Gastroesophageal sphincter (tissue), 4 donors: Measurements from ENCODE around the gene MSANTD2. TPM values are rescaled to one million over a fixed set of nuclear protein-coding genes. Genes with fewer than 3 reads are reported as not detected.

ENCODE experiments used
- ATAC-seq: fragments of 150-250 bp; one replicate; pipeline ENCODE4 v1.9.1; 2016; ENCODE audit warnings: mild to moderate bottlenecking, moderate library complexity
- H3K27ac ChIP-seq, 4 donors: fragments of 200-600 bp; sonication (generic) in 3 of 4; 1 replicate in 3 of 4; 2 replicates in 1 of 4; pipeline ENCODE4 v1.5.1; 2016 to 2019
- H3K27me3 ChIP-seq: fragments of 200-600 bp; sonication (generic); one replicate; pipeline ENCODE4 v1.5.1; 2019
- H3K36me3 ChIP-seq, 2 donors: fragments of 200-600 bp; sonication (generic); one replicate each; pipeline ENCODE4 v1.5.1; 2019; ENCODE audit warnings: control low read depth in 1 of 2
- H3K4me1 ChIP-seq, 3 donors: fragments of 200-600 bp; sonication (generic); 1 replicate in 2 of 3; 2 replicates in 1 of 3; pipeline ENCODE4 v1.5.1; 2016 to 2019; ENCODE audit warnings: control low read depth in 2 of 3
- H3K4me3 ChIP-seq, 2 donors: fragments of 200-600 bp; sonication (generic); one replicate each; pipeline ENCODE4 v1.5.1; 2019; ENCODE audit warnings: mild to moderate bottlenecking in 1 of 2, moderate library complexity in 1 of 2
- H3K9me3 ChIP-seq, 3 donors: fragments of 200-600 bp; sonication (generic); one replicate each; pipeline ENCODE4 v1.5.1; 2017 to 2019; ENCODE audit warnings: control low read depth in 2 of 3
- CTCF ChIP-seq, 4 experiments: fragments of 200-600 bp in 2 of 4; fragments of 450-650 bp in 2 of 4; sonication (generic) in 1 of 4; IDR thresholded peaks; one replicate each; pipeline ENCODE4 v1.5.1; 2017 to 2019; ENCODE audit warnings: antibody characterized with exemption in 4 of 4, mild to moderate bottlenecking in 2 of 4, moderate library complexity in 2 of 4
- EP300 ChIP-seq: sonication (generic); formaldehyde crosslinking; IDR thresholded peaks from one replicate; pipeline ENCODE4 v1.6.1; 2017; ENCODE audit warnings: antibody characterized with exemption, mild to moderate bottlenecking
- POLR2A ChIP-seq, 2 donors: fragments of 450-650 bp; IDR thresholded peaks; one replicate each; pipeline ENCODE4 v1.6.1; 2017; ENCODE audit warnings: antibody characterized with exemption in 2 of 2, mild to moderate bottlenecking in 2 of 2, moderate library complexity in 1 of 2
- POLR2AphosphoS5 ChIP-seq: sonication (generic); formaldehyde crosslinking; IDR thresholded peaks from one replicate; pipeline ENCODE4 v1.6.1; 2017; ENCODE audit warnings: antibody characterized with exemption
- WGBS, 2 donors: methylation state at CpG; one replicate each; pipeline ENCODE4 v1.1.5; 2018; ENCODE audit warnings: low coverage in 1 of 2; 5-methylcytosine and 5-hydroxymethylcytosine counted together
- total RNA-seq, 4 donors: library from RNA; depleted of rRNA; stranded (reverse); fragments of >200 nt; gene quantifications; one replicate each; pipeline ENCODE4 v1.1.0, GENCODE V29; 2016

MSANTD2 gene
- total RNA-seq, 4 donors from 2014 or later: 7.0 to 34.9 (median 13.0) TPM

DNA sequence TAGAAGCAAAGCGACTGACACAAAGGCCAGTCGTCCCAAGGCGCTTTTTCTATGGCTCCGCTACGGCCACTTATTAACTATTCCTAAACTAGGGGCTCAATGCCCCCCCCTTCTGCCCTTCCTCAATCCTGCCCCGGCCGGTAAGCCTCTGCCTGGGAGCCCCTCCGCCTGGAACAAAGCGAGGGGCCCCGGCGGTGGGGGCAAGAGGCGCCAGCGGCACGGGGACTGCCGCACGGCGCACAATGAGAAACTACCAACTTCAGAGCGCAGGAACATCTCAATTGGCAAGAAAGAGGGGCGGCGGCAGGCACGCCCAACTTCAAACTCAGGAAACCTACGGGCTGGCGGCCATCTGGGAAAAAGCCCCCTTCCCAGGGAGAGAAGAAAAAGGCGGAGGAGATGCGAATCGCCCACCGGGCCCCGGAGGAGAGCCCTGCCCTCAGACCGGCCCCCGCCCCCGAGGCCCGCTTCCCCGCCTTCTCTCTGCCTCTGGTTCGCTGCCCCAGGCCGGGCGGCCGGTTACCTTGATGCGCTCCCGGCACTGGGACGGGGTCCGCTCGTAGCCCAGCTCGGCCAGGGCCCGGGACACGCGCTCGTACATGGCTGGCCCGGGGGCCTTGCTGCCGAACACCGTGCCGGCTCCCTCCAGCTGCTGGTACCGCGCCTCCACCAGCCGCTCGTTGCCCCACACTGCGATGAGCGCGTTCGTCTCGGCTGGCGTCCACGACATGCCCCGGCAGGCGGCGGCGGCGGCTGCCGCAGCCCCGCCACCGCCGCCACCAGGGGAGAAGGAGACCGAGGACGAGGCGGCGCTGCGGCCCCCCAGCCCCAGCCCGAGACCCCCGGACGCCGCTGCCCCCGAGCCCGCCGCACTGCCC, 619 bp downstream of the MSANTD2 start:
- peaks cover 4 to 47% (median 21%) of the 10 kb centered on the region in 3 donors for H3K4me1 ChIP-seq
- peak overlapping the region; percentile 88 to 99 (median 96) for H3K27ac ChIP-seq
- TF ChIP-seq POLR2A (IDR thresholded peaks at IDR 0.05) (no peak), EP300 (no peak), CTCF (IDR thresholded peaks at IDR 0.05) (no peak), POLR2AphosphoS5 (no peak)
- H3K36me3 ChIP-seq: no peaks in the 10 kb centered on the region
- H3K9me3 ChIP-seq: no peaks in the 10 kb centered on the region
- H3K27me3 ChIP-seq: no peaks in the 10 kb centered on the region
- 0 to 6% methylated on average over 3 to 8 of the region's 83 CpGs for WGBS, 2 donors
- ATAC-seq: peak; percentile 18
- H3K4me3 ChIP-seq: peak overlapping the region; percentile 81 to 99

- no peak for TF ChIP-seq POLR2AphosphoS5
- no peak for TF ChIP-seq POLR2A (IDR thresholded peaks at IDR 0.05)
- 0 to 2% methylated on average over 8 of the region's 8 CpGs for WGBS, 2 donors
- Histone ChIP-seq H3K27me3 (no peaks in the 10 kb centered on the region), H3K27ac (peak overlapping the region in 3 of 4 donors; percentile 95 to 99 (median 97)), H3K4me1 (peaks cover 4 to 47% (median 21%) of the 10 kb centered on the region in 3 donors), H3K4me3 (peak overlapping the region; percentile 81 to 99), H3K36me3 (no peaks in the 10 kb centered on the region), H3K9me3 (no peaks in the 10 kb centered on the region)
- no peak for ATAC-seq
These were observed 1.2 kb downstream of the MSANTD2 start for GRCh38 chr11:124798991-124799347.

GRCh38 chr11:124796312-124796711, 3.9 kb downstream of the MSANTD2 start:
- no peak for TF ChIP-seq EP300
- no peak for TF ChIP-seq POLR2AphosphoS5
- TF ChIP-seq CTCF (IDR thresholded peaks at IDR 0.05): no peak
- TF ChIP-seq POLR2A (IDR thresholded peaks at IDR 0.05): no peak
- Histone ChIP-seq H3K9me3 (no peaks in the 10 kb centered on the region), H3K4me3 (no peak overlapping the region), H3K27me3 (no peaks in the 10 kb centered on the region), H3K4me1 (peaks cover 4 to 57% (median 11%) of the 10 kb centered on the region in 3 donors), H3K36me3 (no peaks in the 10 kb centered on the region), H3K27ac (no peak overlapping the region)
- 69 to 88% methylated on average over 3 of the region's 3 CpGs for WGBS, 2 donors
- ATAC-seq: no peak

DNA sequence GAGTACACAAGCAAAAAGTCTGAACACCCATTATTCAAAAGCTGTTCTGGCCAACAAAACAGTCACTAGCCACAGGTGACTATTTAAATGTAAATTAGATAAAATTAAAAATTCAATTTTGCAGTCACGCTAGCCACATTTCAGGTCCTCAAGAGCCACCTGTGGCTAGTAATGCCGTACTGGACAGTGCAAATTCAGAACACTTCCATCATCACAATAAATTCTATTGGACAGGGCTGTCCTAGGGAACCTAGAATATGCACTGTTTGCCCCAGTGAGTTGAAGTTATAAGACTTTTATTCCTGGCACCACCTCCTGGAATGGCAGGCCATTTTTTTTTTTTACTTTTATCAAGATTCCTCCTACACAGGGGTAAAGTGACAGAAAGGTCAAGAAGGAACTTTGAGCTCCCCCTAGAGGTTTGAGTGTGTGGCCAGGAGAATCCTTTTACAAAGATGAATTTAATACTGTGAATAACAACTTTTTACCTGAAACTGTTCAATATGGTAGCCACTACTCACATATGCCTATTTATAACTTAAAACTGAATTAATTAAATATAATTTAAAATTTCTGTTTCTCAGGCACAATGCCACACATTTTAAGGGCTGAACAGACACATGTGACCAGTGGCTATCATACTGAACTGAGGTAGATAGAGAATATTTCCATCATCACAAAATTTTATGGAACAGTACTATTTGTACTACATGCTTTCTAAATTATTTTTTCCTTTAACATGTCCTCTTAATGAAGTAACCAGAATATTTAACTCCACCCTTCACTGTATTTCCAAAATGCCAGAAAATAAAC, 6.5 kb downstream of the MSANTD2 start:
- TF ChIP-seq EP300 (no peak), POLR2A (IDR thresholded peaks at IDR 0.05) (no peak), CTCF (IDR thresholded peaks at IDR 0.05) (peak; percentile 13 to 60 (median 42)), POLR2AphosphoS5 (no peak)
- no peak overlapping the region for H3K27ac ChIP-seq
- no peak for ATAC-seq
- no peaks in the 10 kb centered on the region for H3K36me3 ChIP-seq
- no peaks in the 10 kb centered on the region for H3K9me3 ChIP-seq
- peaks cover under 1 to 42% (median 4%) of the 10 kb centered on the region in 3 donors for H3K4me1 ChIP-seq
- no peak overlapping the region for H3K4me3 ChIP-seq
- H3K27me3 ChIP-seq: no peaks in the 10 kb centered on the region
- 77 to 90% methylated on average over 2 of the region's 2 CpGs for WGBS, 2 donors

- no peaks in the 10 kb centered on the region for H3K27me3 ChIP-seq
- no peaks in the 10 kb centered on the region for H3K36me3 ChIP-seq
- peaks cover 0 to 23% (median 0%) of the 10 kb centered on the region in 3 donors for H3K4me1 ChIP-seq
- H3K9me3 ChIP-seq: no peaks in the 10 kb centered on the region
- no peak overlapping the region for H3K4me3 ChIP-seq
- no peak for ATAC-seq
- 77 to 90% methylated on average over 3 to 4 of the region's 4 CpGs for WGBS, 2 donors
- no peak overlapping the region for H3K27ac ChIP-seq
- TF ChIP-seq EP300: no peak
- no peak for TF ChIP-seq POLR2A (IDR thresholded peaks at IDR 0.05)
- TF ChIP-seq CTCF (IDR thresholded peaks at IDR 0.05): no peak
- no peak for TF ChIP-seq POLR2AphosphoS5
These were observed 8.4 kb downstream of the MSANTD2 start for GRCh38 chr11:124791626-124792341.
